Measurements from ENCODE around the gene ZNF23. TPM values are rescaled to one million over a fixed set of nuclear protein-coding genes. Genes with fewer than 3 reads are reported as not detected.

Gene ZNF23
- total RNA-seq, 1 donor from 2014 or later: 10.5 TPM

- Mint-ChIP-seq H3K27ac (ENCODE audit: unreplicated experiment) (no peak overlapping the region), H3K36me3 (ENCODE audit: unreplicated experiment) (no peaks in the 10 kb centered on the region), H3K4me1 (ENCODE audit: unreplicated experiment) (peaks cover 3% of the 10 kb centered on the region), H3K27me3 (ENCODE audit: unreplicated experiment) (peaks cover 9% of the 10 kb centered on the region), H3K4me3 (ENCODE audit: unreplicated experiment) (no peak overlapping the region), H3K9me3 (ENCODE audit: unreplicated experiment) (peaks cover 7% of the 10 kb centered on the region)
- TF ChIP-seq CTCF (IDR thresholded peaks at IDR 0.05): no peak
- no peak for DNase-seq (ENCODE audit: extremely low spot score, unreplicated experiment)
Observed at GRCh38 chr16:71430744-71431143, 31.3 kb downstream of the ZNF23 start.

- Mint-ChIP-seq H3K27ac (ENCODE audit: unreplicated experiment) (no peak overlapping the region), H3K4me1 (ENCODE audit: unreplicated experiment) (peaks cover 3% of the 10 kb centered on the region), H3K4me3 (ENCODE audit: unreplicated experiment) (no peak overlapping the region), H3K9me3 (ENCODE audit: unreplicated experiment) (peaks cover 7% of the 10 kb centered on the region), H3K27me3 (ENCODE audit: unreplicated experiment) (peaks cover 17% of the 10 kb centered on the region), H3K36me3 (ENCODE audit: unreplicated experiment) (no peaks in the 10 kb centered on the region)
- no peak for DNase-seq (ENCODE audit: extremely low spot score, unreplicated experiment)
- TF ChIP-seq CTCF (IDR thresholded peaks at IDR 0.05): no peak
Observed at GRCh38 chr16:71429581-71429980, 32.5 kb downstream of the ZNF23 start.

GRCh38 chr16:71428883-71429282 lies 33.2 kb downstream of the ZNF23 start:
- H3K9me3 Mint-ChIP-seq (ENCODE audit: unreplicated experiment): peaks cover 7% of the 10 kb centered on the region
- H3K27me3 Mint-ChIP-seq (ENCODE audit: unreplicated experiment): peaks cover 21% of the 10 kb centered on the region
- no peak overlapping the region for H3K27ac Mint-ChIP-seq (ENCODE audit: unreplicated experiment)

GRCh38 chr16:71428385-71428784 lies 33.7 kb downstream of the ZNF23 start:
- no peak for TF ChIP-seq CTCF (IDR thresholded peaks at IDR 0.05)
- peaks cover 3% of the 10 kb centered on the region for H3K4me1 Mint-ChIP-seq (ENCODE audit: unreplicated experiment)
- H3K27me3 Mint-ChIP-seq (ENCODE audit: unreplicated experiment): peaks cover 22% of the 10 kb centered on the region
- DNase-seq (ENCODE audit: extremely low spot score, unreplicated experiment): no peak
- H3K36me3 Mint-ChIP-seq (ENCODE audit: unreplicated experiment): no peaks in the 10 kb centered on the region
- peaks cover 7% of the 10 kb centered on the region for H3K9me3 Mint-ChIP-seq (ENCODE audit: unreplicated experiment)
- no peak overlapping the region for H3K27ac Mint-ChIP-seq (ENCODE audit: unreplicated experiment)
- H3K4me3 Mint-ChIP-seq (ENCODE audit: unreplicated experiment): no peak overlapping the region

More at GRCh38 chr16:71428883-71429282, 33.2 kb downstream of the ZNF23 start:
- TF ChIP-seq CTCF (IDR thresholded peaks at IDR 0.05): no peak
- no peak for DNase-seq (ENCODE audit: extremely low spot score, unreplicated experiment)
- Mint-ChIP-seq H3K4me3 (ENCODE audit: unreplicated experiment) (no peak overlapping the region), H3K4me1 (ENCODE audit: unreplicated experiment) (peaks cover 3% of the 10 kb centered on the region), H3K36me3 (ENCODE audit: unreplicated experiment) (no peaks in the 10 kb centered on the region)

GRCh38 chr16:71426880-71427615 lies 35.0 kb downstream of the ZNF23 start:
- H3K27ac Mint-ChIP-seq (ENCODE audit: unreplicated experiment): no peak overlapping the region
- no peaks in the 10 kb centered on the region for H3K36me3 Mint-ChIP-seq (ENCODE audit: unreplicated experiment)
- peaks cover 22% of the 10 kb centered on the region for H3K27me3 Mint-ChIP-seq (ENCODE audit: unreplicated experiment)
- H3K4me3 Mint-ChIP-seq (ENCODE audit: unreplicated experiment): no peak overlapping the region
- peaks cover 3% of the 10 kb centered on the region for H3K4me1 Mint-ChIP-seq (ENCODE audit: unreplicated experiment)
- DNase-seq (ENCODE audit: extremely low spot score, unreplicated experiment): no peak
- peaks cover 7% of the 10 kb centered on the region for H3K9me3 Mint-ChIP-seq (ENCODE audit: unreplicated experiment)
- TF ChIP-seq CTCF (IDR thresholded peaks at IDR 0.05): no peak
